Stimulated activated CD4-positive, alpha-beta T cell treated with anti-CD3 and anti-CD28 coated beads, Interleukin-12 subunit alpha, Interleukin-12 subunit beta, amount 100 ng/mL, for 24 hours (primary cell): Measurements from ENCODE around the gene CCDC28B.

Experiments
- DNase-seq, 2 experiments: peaks; one replicate each; pipeline ENCODE4 v3.0.0-alpha.2; 2020; ENCODE audit warnings: low read depth in 2 of 2

The CCDC28B gene

GRCh38 chr1:32221980-32222755 is 21.8 kb downstream of the CCDC28B start, which contains the start of the genes EIF3I and TMEM234:
TSS of gene EIF3I (plus strand) at chr1:32222407. CDS start at chr1:32222442, 35 bp downstream.
TSS of gene TMEM234 (minus strand) at chr1:32222353. CDS start at chr1:32222322, 31 bp downstream.
- DNase-seq = peak; percentile 80 to 88

GRCh38 chr1:32223683-32224082 is 23.3 kb downstream of the CCDC28B start:
- no peak for DNase-seq

- no peak for DNase-seq
Observed at GRCh38 chr1:32224285-32224684, 23.9 kb downstream of the CCDC28B start.

GRCh38 chr1:32228771-32229170 is 28.4 kb downstream of the CCDC28B start:
- no peak for DNase-seq

GRCh38 chr1:32231843-32232432 is 31.5 kb downstream of the CCDC28B start:
- DNase-seq = no peak

GRCh38 chr1:32232558-32233304 is 32.3 kb downstream of the CCDC28B start:
- no peak for DNase-seq

GRCh38 chr1:32234792-32235191 is 34.4 kb downstream of the CCDC28B start:
- no peak for DNase-seq

GRCh38 chr1:32239337-32239736 is 38.9 kb downstream of the CCDC28B start:
- no peak for DNase-seq

GRCh38 chr1:32239790-32240139 is 39.4 kb downstream of the CCDC28B start:
- no peak for DNase-seq

GRCh38 chr1:32240140-32240951 is 40.0 kb downstream of the CCDC28B start:
- DNase-seq = no peak

GRCh38 chr1:32241001-32241763 is 40.8 kb downstream of the CCDC28B start:
- no peak for DNase-seq

- DNase-seq = no peak
Observed at GRCh38 chr1:32242341-32242851, 42.0 kb downstream of the CCDC28B start.

GRCh38 chr1:32246888-32247273 is 46.5 kb downstream of the CCDC28B start, which contains the start of gene FAM167B:
TSS of gene FAM167B (plus strand) at chr1:32247222. CDS start at chr1:32247422, 200 bp downstream.
- no peak for DNase-seq

GRCh38 chr1:32247452-32247851 is 47.1 kb downstream of the CCDC28B start:
- no peak for DNase-seq

- peak; percentile 62 to 83 for DNase-seq
Observed at GRCh38 chr1:32247983-32248889, 47.8 kb downstream of the CCDC28B start.

- peak; percentile 61 to 75 for DNase-seq
Observed at GRCh38 chr1:32249831-32250525, 49.6 kb downstream of the CCDC28B start.

GRCh38 chr1:32250893-32251716 is 50.7 kb downstream of the CCDC28B start, which contains the start of gene LCK:
TSS of gene LCK (plus strand) at chr1:32251265. CDS start at chr1:32274330, 23,065 bp downstream.
- DNase-seq = peak; percentile 49 to 70
